Measurements from ENCODE around the gene FSTL4.

- TF ChIP-seq CTCF (IDR thresholded peaks at IDR 0.05; ENCODE audit: low read length) (no peak), EZH2 (IDR thresholded peaks at IDR 0.05; ENCODE audit: borderline replicate concordance, low read length) (no peak)
Measured at GRCh38 chr5:133336121-133336968, 276.0 kb downstream of the FSTL4 start.
